ENCODE results near the gene BHLHE23. TPM values are rescaled to one million over a fixed set of nuclear protein-coding genes. Genes with fewer than 3 reads are reported as not detected.

The BHLHE23 gene
- total RNA-seq, 1 experiment from 2014 or later = not detected

DNA sequence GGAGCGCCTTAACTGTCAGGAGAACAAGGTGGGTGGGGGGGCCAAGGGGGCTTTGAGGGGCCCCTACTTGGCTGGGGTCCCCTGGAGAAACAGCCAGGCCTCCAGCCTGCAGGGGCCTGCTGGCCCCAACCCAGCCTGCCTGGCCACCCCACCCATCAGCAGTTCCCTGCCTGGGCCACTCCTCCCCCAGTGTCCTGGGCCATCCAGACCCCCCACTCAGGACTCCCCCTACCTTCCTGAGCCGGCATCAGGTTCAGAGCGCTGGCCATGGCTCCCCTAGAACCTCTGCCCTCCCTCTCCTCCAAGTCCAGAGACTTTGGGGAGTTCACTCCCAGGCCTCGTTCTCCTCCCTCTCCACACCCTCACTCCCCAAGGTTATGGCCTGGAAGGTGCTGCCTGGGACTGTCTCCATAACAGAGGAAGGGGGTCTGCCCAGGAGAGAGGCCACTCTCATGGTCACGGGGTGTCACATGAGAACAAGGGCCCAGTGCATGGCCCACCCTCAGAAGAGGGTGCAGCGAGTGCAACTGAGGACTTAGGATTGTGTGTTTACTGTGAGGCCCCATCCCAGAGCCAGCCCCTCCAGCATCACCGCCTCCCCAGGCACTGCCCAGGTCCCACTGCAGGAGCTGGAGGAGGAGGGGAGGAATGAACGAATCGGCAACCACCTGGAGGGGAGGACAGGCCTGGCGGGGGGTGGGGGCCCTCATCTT, 48.2 kb downstream of the BHLHE23 start:
- no peaks in the 10 kb centered on the region for H4K20me1 ChIP-seq (ENCODE audit: insufficient read depth, low read depth, low read length)
- H3K36me3 ChIP-seq (ENCODE audit: insufficient read depth, low read length) = no peaks in the 10 kb centered on the region
- H3K9me3 ChIP-seq (ENCODE audit: low read length) = no peaks in the 10 kb centered on the region
- no peak overlapping the region for H3K9ac ChIP-seq (ENCODE audit: low read length)
- H3K79me2 ChIP-seq (ENCODE audit: low read length) = peaks cover 20% of the 10 kb centered on the region
- DNase-seq = no peak
- H3K27me3 ChIP-seq (ENCODE audit: low read length) = no peaks in the 10 kb centered on the region
- no peaks in the 10 kb centered on the region for H3K9me2 ChIP-seq (replicated peaks; ENCODE audit: insufficient read depth, low read length)
- no peak overlapping the region for H2AFZ ChIP-seq (ENCODE audit: low read length)
- H3K4me3 ChIP-seq (ENCODE audit: low read length) = no peak overlapping the region
- peaks cover 16% of the 10 kb centered on the region for H3K4me1 ChIP-seq (ENCODE audit: low read length)
- no peak overlapping the region for H3K27ac ChIP-seq (ENCODE audit: low read length)
- no peak overlapping the region for H3K4me2 ChIP-seq (ENCODE audit: low read depth, low read length, poor library complexity, severe bottlenecking)

DNA sequence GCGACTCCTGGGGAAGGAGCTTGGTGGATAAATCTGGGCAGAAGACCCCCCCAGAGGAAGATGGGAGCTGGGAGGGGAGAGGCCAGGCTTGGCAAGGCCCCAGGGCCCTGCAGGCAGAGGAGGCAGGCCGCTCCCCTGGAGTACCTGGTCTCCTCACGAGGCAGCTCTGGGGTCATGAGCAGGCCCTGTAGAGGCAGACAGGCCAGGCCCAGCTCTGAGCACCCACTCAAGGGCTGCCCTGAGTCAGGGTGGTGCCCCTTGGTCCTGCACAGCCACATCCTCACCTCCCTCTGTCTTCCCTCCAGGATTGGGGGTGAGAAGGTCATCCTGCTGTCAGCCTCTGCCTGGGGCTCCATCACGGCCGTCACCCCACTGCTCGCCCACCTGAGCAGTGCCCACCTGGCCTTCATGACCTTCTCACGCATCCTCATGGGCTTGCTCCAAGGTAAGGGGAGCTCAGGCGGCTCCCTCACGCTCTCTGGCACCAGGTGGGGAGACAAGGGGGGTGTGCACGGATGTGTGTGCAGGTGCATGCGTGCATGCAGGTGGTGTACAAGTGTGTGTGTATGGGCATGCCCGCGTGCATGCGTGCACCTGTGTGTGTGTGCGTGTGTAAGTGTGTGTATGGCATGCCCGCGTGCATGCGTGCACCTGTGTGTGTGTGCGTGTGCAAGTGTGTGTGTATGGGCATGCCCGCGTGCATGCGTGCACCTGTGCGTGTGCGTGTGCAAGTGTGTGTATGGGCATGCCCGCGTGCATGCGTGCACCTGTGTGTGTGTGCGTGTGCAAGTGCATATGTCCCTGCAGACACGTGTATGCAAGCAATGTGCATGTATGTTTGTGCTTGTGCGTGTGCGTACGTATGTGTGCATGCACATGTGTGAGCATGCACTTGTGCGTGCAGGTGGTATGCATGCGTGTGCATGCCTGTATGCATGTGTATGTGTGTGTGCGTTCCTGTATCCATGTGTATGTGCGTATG, 49.3 kb downstream of the BHLHE23 start:
- Histone ChIP-seq H4K20me1 (ENCODE audit: insufficient read depth, low read depth, low read length) (no peaks in the 10 kb centered on the region), H3K27ac (ENCODE audit: low read length) (no peak overlapping the region), H3K9me3 (ENCODE audit: low read length) (no peaks in the 10 kb centered on the region), H3K4me1 (ENCODE audit: low read length) (peaks cover 23% of the 10 kb centered on the region), H3K4me3 (ENCODE audit: low read length) (no peak overlapping the region), H3K9ac (ENCODE audit: low read length) (no peak overlapping the region), H3K4me2 (ENCODE audit: low read depth, low read length, poor library complexity, severe bottlenecking) (no peak overlapping the region), H2AFZ (ENCODE audit: low read length) (no peak overlapping the region), H3K27me3 (ENCODE audit: low read length) (no peaks in the 10 kb centered on the region), H3K79me2 (ENCODE audit: low read length) (peaks cover 27% of the 10 kb centered on the region), H3K9me2 (replicated peaks; ENCODE audit: insufficient read depth, low read length) (no peaks in the 10 kb centered on the region), H3K36me3 (ENCODE audit: insufficient read depth, low read length) (no peaks in the 10 kb centered on the region)
- DNase-seq = no peak

DNA sequence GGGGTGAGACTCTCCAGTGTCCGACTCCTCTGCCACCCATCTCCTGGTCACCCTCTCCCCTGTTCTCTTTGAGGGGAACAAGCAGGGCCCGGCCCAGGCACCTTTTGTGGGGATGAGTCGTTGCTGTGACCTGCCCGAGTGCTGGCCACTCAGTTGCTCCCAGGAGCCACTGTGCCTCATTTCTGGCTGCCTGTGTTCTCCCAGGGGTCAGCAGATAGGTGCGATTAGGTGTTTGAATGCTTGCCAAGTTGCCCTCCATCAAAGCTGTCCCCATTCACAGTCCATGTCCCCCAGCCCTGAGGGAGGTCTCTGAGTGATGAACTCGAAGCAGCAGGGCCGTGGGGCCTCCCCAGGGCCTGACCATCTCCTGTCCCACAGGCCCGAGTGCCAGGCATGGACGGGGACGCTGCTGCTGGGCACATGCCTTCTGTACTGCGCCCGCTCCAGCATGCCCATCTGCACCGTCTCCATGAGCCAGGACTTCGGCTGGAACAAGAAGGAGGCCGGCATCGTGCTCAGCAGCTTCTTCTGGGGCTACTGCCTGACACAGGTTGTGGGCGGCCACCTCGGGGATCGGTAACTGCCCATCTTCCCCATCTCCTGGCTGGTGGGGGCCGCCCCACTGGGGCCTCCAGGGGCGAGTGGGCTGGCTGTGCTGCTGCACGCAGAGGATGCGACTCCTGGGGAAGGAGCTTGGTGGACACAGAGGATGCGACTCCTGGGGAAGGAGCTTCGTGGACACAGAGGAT, 50.2 kb downstream of the BHLHE23 start:
- Histone ChIP-seq H2AFZ (ENCODE audit: low read length) (no peak overlapping the region), H3K4me2 (ENCODE audit: low read depth, low read length, poor library complexity, severe bottlenecking) (no peak overlapping the region), H4K20me1 (ENCODE audit: insufficient read depth, low read depth, low read length) (no peaks in the 10 kb centered on the region), H3K4me3 (ENCODE audit: low read length) (no peak overlapping the region), H3K9me2 (replicated peaks; ENCODE audit: insufficient read depth, low read length) (no peaks in the 10 kb centered on the region), H3K79me2 (ENCODE audit: low read length) (peaks cover 32% of the 10 kb centered on the region), H3K4me1 (ENCODE audit: low read length) (peaks cover 30% of the 10 kb centered on the region), H3K9ac (ENCODE audit: low read length) (no peak overlapping the region), H3K9me3 (ENCODE audit: low read length) (no peaks in the 10 kb centered on the region), H3K27ac (ENCODE audit: low read length) (no peak overlapping the region), H3K27me3 (ENCODE audit: low read length) (no peaks in the 10 kb centered on the region), H3K36me3 (ENCODE audit: insufficient read depth, low read length) (no peaks in the 10 kb centered on the region)
- no peak for DNase-seq

Other genes with a start within 250 kb of the BHLHE23 start
- gene MRGBP, start 210.5 kb downstream of the BHLHE23 start, total RNA-seq (2014; rRNA removed; shearing (Covaris generic); ENCODE audit: low replicate concordance) = 17.9 and 31.9 TPM in 2 replicates
- gene OGFR, start 202.1 kb downstream of the BHLHE23 start, total RNA-seq (2014; rRNA removed; shearing (Covaris generic); ENCODE audit: low replicate concordance) = 23.8 and 99.0 TPM in 2 replicates
- 41.2 and 87.5 TPM in 2 replicates for gene COL9A3, start 189.9 kb downstream of the BHLHE23 start, total RNA-seq (2014; rRNA removed; shearing (Covaris generic); ENCODE audit: low replicate concordance)
- gene TCFL5, start 145.1 kb downstream of the BHLHE23 start, total RNA-seq (2014; rRNA removed; shearing (Covaris generic); ENCODE audit: low replicate concordance) = 11.3 and 11.5 TPM in 2 replicates
- gene DIDO1, start 80.5 kb downstream of the BHLHE23 start, total RNA-seq (2014; rRNA removed; shearing (Covaris generic); ENCODE audit: low replicate concordance) = 35.4 and 43.4 TPM in 2 replicates
- 31.3 and 48.2 TPM in 2 replicates for gene GID8, start 68.8 kb downstream of the BHLHE23 start, total RNA-seq (2014; rRNA removed; shearing (Covaris generic); ENCODE audit: low replicate concordance)
- gene SLC17A9, start 54.3 kb downstream of the BHLHE23 start, total RNA-seq (2014; rRNA removed; shearing (Covaris generic); ENCODE audit: low replicate concordance) = 15.9 and 22.1 TPM in 2 replicates
- 24.1 and 27.1 TPM in 2 replicates for gene YTHDF1, start 209.2 kb upstream of the BHLHE23 start, total RNA-seq (2014; rRNA removed; shearing (Covaris generic); ENCODE audit: low replicate concordance)
- gene BIRC7, start 228.9 kb upstream of the BHLHE23 start, total RNA-seq (2014; rRNA removed; shearing (Covaris generic); ENCODE audit: low replicate concordance) = 10.7 and 23.3 TPM in 2 replicates
- not detected in 2 replicates for gene NKAIN4, start 247.5 kb upstream of the BHLHE23 start, total RNA-seq (2014; rRNA removed; shearing (Covaris generic); ENCODE audit: low replicate concordance)

Data from Karpas-422 (cell line).